OCI-LY7 (cell line): ENCODE measurements around the gene P3H3. TPM values are rescaled to one million over a fixed set of nuclear protein-coding genes. Genes with fewer than 3 reads are reported as not detected.
"Not testable (repeated sequence)": the region's sequence is repeated elsewhere in the genome, so short reads cannot be mapped to it uniquely, and the experiment has no call there.

ENCODE experiments used
- BruUV-seq: library from RNA; stranded (reverse); fragments of 400-500 nt; replicated peaks from 2 replicates; lab custom pipeline; 2021; lab: Mats Ljungman, UMichigan
- CTCF ChIA-PET: fragments of 300-600 bp; sonication (Branson Sonifier 250); formaldehyde crosslinking; loops from one replicate; lab custom pipeline; 2022; ENCODE audit warnings: antibody characterized with exemption; ENCODE audit not compliant: unreplicated experiment; lab: Charles Lee
- POLR2A ChIA-PET: fragments of 300-600 bp; sonication (Branson Sonifier 250); formaldehyde crosslinking; loops from one replicate; lab custom pipeline; 2022; ENCODE audit warnings: antibody characterized with exemption; lab: Charles Lee
- DNase-seq: peaks from one replicate; pipeline ENCODE4 v3.0.0-alpha.2; 2015; ENCODE audit warnings: low spot score
- H2AFZ ChIP-seq: fragments of 200-600 bp; sonication (generic), shearing (Covaris generic); 2 replicates; pipeline ENCODE4 v1.6.1; 2014; ENCODE audit warnings: mild to moderate bottlenecking, antibody characterized with exemption, low read length, moderate library complexity
- H3K27ac ChIP-seq: fragments of 200-600 bp; sonication (generic); 2 replicates; pipeline ENCODE4 v1.5.1; 2014; ENCODE audit warnings: mixed run types, low read depth, mild to moderate bottlenecking, moderate library complexity, low read length, inconsistent platforms; ENCODE audit not compliant: poor library complexity, severe bottlenecking
- H3K36me3 ChIP-seq: fragments of 200-600 bp; sonication (generic); 2 replicates; pipeline ENCODE4 v1.6.1; 2014; ENCODE audit warnings: mild to moderate bottlenecking, antibody characterized with exemption, low read length, moderate library complexity, mixed read lengths; ENCODE audit not compliant: insufficient read depth
- H3K4me1 ChIP-seq: fragments of 200-600 bp; sonication (generic); 2 replicates; pipeline ENCODE4 v1.5.1; 2014; ENCODE audit warnings: mild to moderate bottlenecking, low read length; ENCODE audit not compliant: insufficient read depth, poor library complexity, severe bottlenecking
- H3K4me2 ChIP-seq: fragments of 200-600 bp; sonication (generic); 2 replicates; pipeline ENCODE4 v1.6.1; 2014; ENCODE audit warnings: mild to moderate bottlenecking, low read length
- H3K4me3 ChIP-seq: fragments of 200-600 bp; sonication (generic); 2 replicates; pipeline ENCODE4 v1.5.1; 2014; ENCODE audit warnings: mild to moderate bottlenecking, low read depth, low read length; ENCODE audit not compliant: poor library complexity, severe bottlenecking
- H3K79me2 ChIP-seq: fragments of 200-600 bp; sonication (generic); 2 replicates; pipeline ENCODE4 v1.6.1; 2016; ENCODE audit warnings: low read depth, mild to moderate bottlenecking, low read length, moderate library complexity, mixed read lengths; ENCODE audit not compliant: insufficient read depth
- H3K9me2 ChIP-seq: fragments of 200-600 bp; sonication (generic); 2 replicates; pipeline ENCODE4 v1.6.1; 2016; ENCODE audit warnings: mild to moderate bottlenecking, low read length, mixed read lengths; ENCODE audit not compliant: insufficient read depth
- H3K9me3 ChIP-seq: fragments of 200-600 bp; sonication (generic); 2 replicates; pipeline ENCODE4 v1.6.1; 2014; ENCODE audit warnings: mild to moderate bottlenecking, mixed run types, low read length, mixed read lengths
- H4K20me1 ChIP-seq: fragments of 200-600 bp; sonication (generic); 2 replicates; pipeline ENCODE4 v1.6.1; 2014; ENCODE audit warnings: mild to moderate bottlenecking, antibody characterized with exemption, low read length, moderate library complexity, mixed read lengths; ENCODE audit not compliant: insufficient read depth
- EZH2phosphoT487 ChIP-seq: fragments of 200-600 bp; sonication (generic); IDR thresholded peaks from 2 replicates; pipeline ENCODE4 v1.6.1; 2018; ENCODE audit warnings: low read depth, borderline replicate concordance, mild to moderate bottlenecking, mixed run types, antibody characterized with exemption, low read length, moderate library complexity, mixed read lengths
- intact Hi-C: fragments of 100-400 bp; cut with micrococcal nuclease; formaldehyde crosslinking; loops from one replicate; pipeline ENCODE4 v1.10.0; 2022; ENCODE audit not compliant: unreplicated experiment
- total RNA-seq, 2 experiments: library from RNA; depleted of rRNA in 1 of 2; stranded (reverse); fragments of >200 nt in 1 of 2; shearing (Covaris generic) in 1 of 2; gene quantifications; 2 replicates each; pipeline ENCODE4 v1.2.3, GENCODE V29; 2014 to 2022
- TF ChIP-seq, protein P1 (sequence below): fragments of 200-600 bp; sonication (generic); conservative IDR thresholded peaks from 2 replicates; pipeline ENCODE4 v1.5.1; 2014; ENCODE audit warnings: mild to moderate bottlenecking, antibody characterized with exemption, low read length, moderate library complexity, mixed read lengths

The P3H3 gene
- total RNA-seq, 2 experiments from 2014 or later: 0.93 to 1.0 TPM

DNA sequence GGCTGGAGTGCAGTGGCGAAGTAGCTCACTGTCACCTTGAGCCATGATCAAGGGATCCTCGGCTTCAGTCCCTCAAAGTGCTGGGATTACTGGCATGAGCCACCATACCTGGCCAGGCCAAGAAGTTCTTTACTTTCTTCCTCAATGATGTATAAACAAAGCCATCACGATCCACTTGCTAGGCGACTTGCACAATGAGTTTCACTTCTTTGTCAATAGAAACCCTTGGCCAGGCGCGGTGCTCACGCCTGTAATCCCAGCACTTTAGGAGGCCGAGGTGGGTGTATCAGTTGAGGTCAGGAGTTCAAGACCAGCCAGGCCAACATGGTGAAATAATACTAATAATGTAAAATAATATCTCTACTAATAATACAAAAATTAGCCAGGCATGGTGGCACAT, 59.3 kb downstream of the P3H3 start:
- Histone ChIP-seq H2AFZ (no peak overlapping the region), H3K4me3 (no peak overlapping the region), H3K27ac (no peak overlapping the region), H3K36me3 (peaks cover 16% of the 10 kb centered on the region; the same call in 1 of the 2 replicates), H3K9me3 (no peaks in the 10 kb centered on the region), H3K4me2 (no peak overlapping the region), H4K20me1 (no peaks in the 10 kb centered on the region), H3K9me2 (no peaks in the 10 kb centered on the region), H3K79me2 (no peaks in the 10 kb centered on the region), H3K4me1 (peaks cover 28% of the 10 kb centered on the region)
- intact Hi-C loops: no loop called here
- ChIA-PET POLR2A (no interaction called here), CTCF (no interaction called here)
- no peak for DNase-seq
- TF ChIP-seq EZH2phosphoT487: no peak
- TF ChIP-seq, protein P1, sequence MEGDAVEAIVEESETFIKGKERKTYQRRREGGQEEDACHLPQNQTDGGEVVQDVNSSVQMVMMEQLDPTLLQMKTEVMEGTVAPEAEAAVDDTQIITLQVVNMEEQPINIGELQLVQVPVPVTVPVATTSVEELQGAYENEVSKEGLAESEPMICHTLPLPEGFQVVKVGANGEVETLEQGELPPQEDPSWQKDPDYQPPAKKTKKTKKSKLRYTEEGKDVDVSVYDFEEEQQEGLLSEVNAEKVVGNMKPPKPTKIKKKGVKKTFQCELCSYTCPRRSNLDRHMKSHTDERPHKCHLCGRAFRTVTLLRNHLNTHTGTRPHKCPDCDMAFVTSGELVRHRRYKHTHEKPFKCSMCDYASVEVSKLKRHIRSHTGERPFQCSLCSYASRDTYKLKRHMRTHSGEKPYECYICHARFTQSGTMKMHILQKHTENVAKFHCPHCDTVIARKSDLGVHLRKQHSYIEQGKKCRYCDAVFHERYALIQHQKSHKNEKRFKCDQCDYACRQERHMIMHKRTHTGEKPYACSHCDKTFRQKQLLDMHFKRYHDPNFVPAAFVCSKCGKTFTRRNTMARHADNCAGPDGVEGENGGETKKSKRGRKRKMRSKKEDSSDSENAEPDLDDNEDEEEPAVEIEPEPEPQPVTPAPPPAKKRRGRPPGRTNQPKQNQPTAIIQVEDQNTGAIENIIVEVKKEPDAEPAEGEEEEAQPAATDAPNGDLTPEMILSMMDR: no peak
- BruUV-seq: no TSS peak

DNA sequence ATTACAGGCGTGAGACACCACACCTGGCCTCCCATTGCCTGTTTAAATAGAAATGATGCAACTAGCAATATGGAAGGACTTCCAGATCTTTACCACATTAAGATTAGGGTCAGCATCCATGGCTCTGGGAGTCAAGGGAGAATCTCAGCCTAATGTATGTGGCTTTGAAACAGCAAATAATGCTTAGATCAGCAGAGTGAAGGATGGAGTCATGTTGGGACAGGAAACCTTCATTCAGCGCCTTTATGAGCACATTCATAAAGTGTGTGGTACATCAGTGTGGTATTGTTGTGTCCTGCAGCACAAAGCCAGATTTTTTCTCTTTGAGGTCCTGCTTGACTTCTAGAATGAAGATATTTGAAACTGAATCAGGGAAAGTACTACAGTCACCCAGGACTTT, 60.2 kb downstream of the P3H3 start:
- POLR2A ChIA-PET: no interaction called here
- no peak for DNase-seq
- Histone ChIP-seq H4K20me1 (no peaks in the 10 kb centered on the region), H3K9me2 (no peaks in the 10 kb centered on the region), H3K27ac (no peak overlapping the region), H3K79me2 (no peaks in the 10 kb centered on the region), H2AFZ (no peak overlapping the region), H3K4me2 (no peak overlapping the region), H3K36me3 (peaks cover 16% of the 10 kb centered on the region; the same call in 1 of the 2 replicates), H3K4me1 (peaks cover 28% of the 10 kb centered on the region), H3K4me3 (no peak overlapping the region), H3K9me3 (no peaks in the 10 kb centered on the region)
- CTCF ChIA-PET: no interaction called here
- intact Hi-C loops: no loop called here
- BruUV-seq: no TSS peak
- TF ChIP-seq EZH2phosphoT487: no peak
- TF ChIP-seq, protein P1: no peak

DNA sequence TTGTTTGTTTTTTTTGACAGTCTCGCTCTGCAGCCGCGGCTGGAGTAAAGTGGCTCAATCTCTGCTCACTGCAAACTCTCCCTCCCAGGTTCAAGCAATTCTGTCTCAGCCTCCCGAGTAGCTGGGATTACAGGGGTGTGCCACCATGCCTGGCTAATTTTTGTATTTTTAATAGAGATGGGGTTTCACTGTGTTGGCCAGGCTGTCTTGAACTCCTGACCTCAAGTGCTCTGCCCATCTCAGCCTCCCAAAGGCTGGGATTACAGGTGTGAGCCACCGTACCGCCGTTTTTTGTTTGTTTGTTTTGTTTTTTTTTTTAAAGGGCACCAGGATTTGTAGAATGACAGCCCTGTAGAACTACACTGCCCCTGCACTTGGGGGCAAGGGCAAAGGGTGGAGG, 60.6 kb downstream of the P3H3 start:
- H3K79me2 ChIP-seq, H3K9me2 ChIP-seq, H3K27ac ChIP-seq, H2AFZ ChIP-seq, BruUV-seq, H3K4me3 ChIP-seq, H3K4me2 ChIP-seq, DNase-seq, H3K9me3 ChIP-seq, H4K20me1 ChIP-seq, intact Hi-C loops, CTCF ChIA-PET, POLR2A ChIA-PET: not testable (repeated sequence)
- Histone ChIP-seq H3K36me3 (peaks cover 11% of the 10 kb centered on the region; the same call in 1 of the 2 replicates), H3K4me1 (peaks cover 28% of the 10 kb centered on the region)

Other genes with a start within 250 kb of the P3H3 start
- 287 and 319 TPM in 2 replicates for gene CHD4, start 221.0 kb upstream of the P3H3 start, total RNA-seq (2014; rRNA removed; shearing (Covaris generic))
- gene CHD4, start 221.0 kb upstream of the P3H3 start, total RNA-seq (2022): 247 and 267 TPM in 2 replicates
- 7.7 and 14.4 TPM in 2 replicates for gene LPAR5, start 192.4 kb upstream of the P3H3 start, total RNA-seq (2014; rRNA removed; shearing (Covaris generic))
- 25.3 and 25.6 TPM in 2 replicates for gene LPAR5, start 192.4 kb upstream of the P3H3 start, total RNA-seq (2022)
- gene ACRBP, start 181.0 kb upstream of the P3H3 start, total RNA-seq (2014; rRNA removed; shearing (Covaris generic)): 3.6 and 4.4 TPM in 2 replicates
- 9.3 and 9.4 TPM in 2 replicates for gene ACRBP, start 181.0 kb upstream of the P3H3 start, total RNA-seq (2022)
- 27.1 and 38.1 TPM in 2 replicates for gene ING4, start 165.3 kb upstream of the P3H3 start, total RNA-seq (2014; rRNA removed; shearing (Covaris generic))
- gene ING4, start 165.3 kb upstream of the P3H3 start, total RNA-seq (2022): 30.8 and 37.0 TPM in 2 replicates
- 48.2 and 48.6 TPM in 2 replicates for gene ZNF384, start 139.0 kb upstream of the P3H3 start, total RNA-seq (2014; rRNA removed; shearing (Covaris generic))
- gene ZNF384, start 139.0 kb upstream of the P3H3 start, total RNA-seq (2022): 95.5 and 109 TPM in 2 replicates
- gene PIANP, start 127.6 kb upstream of the P3H3 start, total RNA-seq (2014; rRNA removed; shearing (Covaris generic)): 0.98 and 1.2 TPM in 2 replicates
- 15.2 and 15.4 TPM in 2 replicates for gene PIANP, start 127.6 kb upstream of the P3H3 start, total RNA-seq (2022)
- 64.8 and 71.2 TPM in 2 replicates for gene COPS7A, start 104.4 kb upstream of the P3H3 start, total RNA-seq (2014; rRNA removed; shearing (Covaris generic))
- gene COPS7A, start 104.4 kb upstream of the P3H3 start, total RNA-seq (2022): 51.1 and 53.8 TPM in 2 replicates
- gene MLF2, start 75.3 kb upstream of the P3H3 start, total RNA-seq (2014; rRNA removed; shearing (Covaris generic)): 87.3 and 96.2 TPM in 2 replicates
- gene MLF2, start 75.3 kb upstream of the P3H3 start, total RNA-seq (2022): 79.7 and 81.3 TPM in 2 replicates
- gene PTMS, start 62.0 kb upstream of the P3H3 start, total RNA-seq (2014; rRNA removed; shearing (Covaris generic)): 6.3 and 7.8 TPM in 2 replicates
- 9.8 and 11.8 TPM in 2 replicates for gene PTMS, start 62.0 kb upstream of the P3H3 start, total RNA-seq (2022)
- 0.19 and 0.62 TPM in 2 replicates for gene LAG3, start 55.9 kb upstream of the P3H3 start, total RNA-seq (2014; rRNA removed; shearing (Covaris generic))
- 0.26 TPM in 1 of 2 replicates, not detected in the other for gene LAG3, start 55.9 kb upstream of the P3H3 start, total RNA-seq (2022)
- not detected in 2 replicates for gene CD4, start 38.9 kb upstream of the P3H3 start, total RNA-seq (2014; rRNA removed; shearing (Covaris generic))
- not detected in 2 replicates for gene CD4, start 38.9 kb upstream of the P3H3 start, total RNA-seq (2022)
- not detected in 2 replicates for gene GPR162, start 6.6 kb upstream of the P3H3 start, total RNA-seq (2014; rRNA removed; shearing (Covaris generic))
- not detected in 2 replicates for gene GPR162, start 6.6 kb upstream of the P3H3 start, total RNA-seq (2022)
- 3.6 and 5.0 TPM in 2 replicates for gene GNB3, start 12.5 kb downstream of the P3H3 start, total RNA-seq (2014; rRNA removed; shearing (Covaris generic))
- 20.4 and 23.7 TPM in 2 replicates for gene GNB3, start 12.5 kb downstream of the P3H3 start, total RNA-seq (2022)
- 160 and 222 TPM in 2 replicates for gene CDCA3, start 22.9 kb downstream of the P3H3 start, total RNA-seq (2014; rRNA removed; shearing (Covaris generic))
- 151 and 161 TPM in 2 replicates for gene CDCA3, start 22.9 kb downstream of the P3H3 start, total RNA-seq (2022)
- 65.9 and 70.4 TPM in 2 replicates for gene USP5, start 23.7 kb downstream of the P3H3 start, total RNA-seq (2014; rRNA removed; shearing (Covaris generic))
- 112 and 129 TPM in 2 replicates for gene USP5, start 23.7 kb downstream of the P3H3 start, total RNA-seq (2022)
- gene TPI1, start 39.1 kb downstream of the P3H3 start, total RNA-seq (2014; rRNA removed; shearing (Covaris generic)): 596 and 608 TPM in 2 replicates
- 519 and 801 TPM in 2 replicates for gene TPI1, start 39.1 kb downstream of the P3H3 start, total RNA-seq (2022)
- gene SPSB2, start 44.9 kb downstream of the P3H3 start, total RNA-seq (2014; rRNA removed; shearing (Covaris generic)): 7.8 and 8.3 TPM in 2 replicates
- 8.5 and 10.8 TPM in 2 replicates for gene SPSB2, start 44.9 kb downstream of the P3H3 start, total RNA-seq (2022)
- gene LRRC23, start 76.4 kb downstream of the P3H3 start, total RNA-seq (2014; rRNA removed; shearing (Covaris generic)): 15.7 and 17.7 TPM in 2 replicates
- gene LRRC23, start 76.4 kb downstream of the P3H3 start, total RNA-seq (2022): 19.8 and 20.2 TPM in 2 replicates
- gene ENO2, start 86.2 kb downstream of the P3H3 start, total RNA-seq (2014; rRNA removed; shearing (Covaris generic)): 24.9 and 29.3 TPM in 2 replicates
- gene ENO2, start 86.2 kb downstream of the P3H3 start, total RNA-seq (2022): 79.6 and 89.5 TPM in 2 replicates
- 0.98 and 3.1 TPM in 2 replicates for gene ATN1, start 99.6 kb downstream of the P3H3 start, total RNA-seq (2014; rRNA removed; shearing (Covaris generic))
- gene ATN1, start 99.6 kb downstream of the P3H3 start, total RNA-seq (2022): 4.9 and 6.7 TPM in 2 replicates
- gene RNU7-1, start 115.4 kb downstream of the P3H3 start, total RNA-seq (2014; rRNA removed; shearing (Covaris generic)): not detected in 2 replicates
- gene RNU7-1, start 115.4 kb downstream of the P3H3 start, total RNA-seq (2022): not detected in 2 replicates
- 315 and 319 TPM in 2 replicates for gene C12orf57, start 115.6 kb downstream of the P3H3 start, total RNA-seq (2014; rRNA removed; shearing (Covaris generic))
- gene C12orf57, start 115.6 kb downstream of the P3H3 start, total RNA-seq (2022): 126 and 130 TPM in 2 replicates
- 37.1 and 42.9 TPM in 2 replicates for gene PTPN6, start 122.9 kb downstream of the P3H3 start, total RNA-seq (2014; rRNA removed; shearing (Covaris generic))
- gene PTPN6, start 122.9 kb downstream of the P3H3 start, total RNA-seq (2022): 110 and 116 TPM in 2 replicates
- gene PHB2, start 142.3 kb downstream of the P3H3 start, total RNA-seq (2014; rRNA removed; shearing (Covaris generic)): 330 and 358 TPM in 2 replicates
- gene PHB2, start 142.3 kb downstream of the P3H3 start, total RNA-seq (2022): 379 and 412 TPM in 2 replicates
- 60.4 and 61.7 TPM in 2 replicates for gene EMG1, start 142.5 kb downstream of the P3H3 start, total RNA-seq (2014; rRNA removed; shearing (Covaris generic))
- gene EMG1, start 142.5 kb downstream of the P3H3 start, total RNA-seq (2022): 82.7 and 99.0 TPM in 2 replicates
- gene LPCAT3, start 190.1 kb downstream of the P3H3 start, total RNA-seq (2014; rRNA removed; shearing (Covaris generic)): 11.6 and 17.4 TPM in 2 replicates
- gene LPCAT3, start 190.1 kb downstream of the P3H3 start, total RNA-seq (2022): 29.7 TPM in 2 replicates
- 5.2 and 9.8 TPM in 2 replicates for gene C1S, start 232.3 kb downstream of the P3H3 start, total RNA-seq (2014; rRNA removed; shearing (Covaris generic))
- 3.6 and 5.2 TPM in 2 replicates for gene C1S, start 232.3 kb downstream of the P3H3 start, total RNA-seq (2022)